Neutrophil (primary cell): ENCODE measurements around the gene ERAS.
"Not testable (repeated sequence)": the region's sequence is repeated elsewhere in the genome, so short reads cannot be mapped to it uniquely, and the experiment has no call there.

Experiments used
- H3K27ac ChIP-seq: fragments of 200-600 bp; sonication (generic); 2 replicates; pipeline ENCODE4 v1.5.1; 2016; ENCODE audit warnings: mild to moderate bottlenecking, moderate library complexity
- H3K27me3 ChIP-seq: fragments of 200-600 bp; sonication (generic); 2 replicates; pipeline ENCODE4 v1.6.0; 2016; ENCODE audit warnings: mild to moderate bottlenecking
- H3K36me3 ChIP-seq: fragments of 200-600 bp; sonication (generic); 2 replicates; pipeline ENCODE4 v1.5.1; 2017
- H3K4me1 ChIP-seq, 2 experiments: fragments of 200-600 bp in 1 of 2; sonication (generic) in 1 of 2; 1 replicate in 1 of 2; 2 replicates in 1 of 2; pipeline versions ENCODE4 v1.5.1 to v1.6.1; 2013 to 2016; ENCODE audit warnings: low read depth in 1 of 2, low read length in 1 of 2, mild to moderate bottlenecking in 1 of 2, moderate library complexity in 1 of 2; ENCODE audit not compliant: control insufficient read depth in 1 of 2, insufficient read depth in 1 of 2
- H3K4me3 ChIP-seq, 2 experiments: fragments of 200-600 bp in 1 of 2; sonication (generic) in 1 of 2; 1 replicate in 1 of 2; 2 replicates in 1 of 2; pipeline ENCODE4 v1.5.1; 2013 to 2016; ENCODE audit warnings: low read depth in 1 of 2, low read length in 1 of 2, mild to moderate bottlenecking in 1 of 2, moderate library complexity in 1 of 2
- H3K9me3 ChIP-seq: fragments of 200-600 bp; sonication (generic); 2 replicates; pipeline ENCODE4 v1.5.1; 2016
- TF ChIP-seq, protein P1 (sequence below): fragments of 200-600 bp; sonication (generic); IDR thresholded peaks from 2 replicates; pipeline ENCODE4 v1.5.1; 2016; ENCODE audit warnings: antibody characterized with exemption

Gene ERAS

DNA sequence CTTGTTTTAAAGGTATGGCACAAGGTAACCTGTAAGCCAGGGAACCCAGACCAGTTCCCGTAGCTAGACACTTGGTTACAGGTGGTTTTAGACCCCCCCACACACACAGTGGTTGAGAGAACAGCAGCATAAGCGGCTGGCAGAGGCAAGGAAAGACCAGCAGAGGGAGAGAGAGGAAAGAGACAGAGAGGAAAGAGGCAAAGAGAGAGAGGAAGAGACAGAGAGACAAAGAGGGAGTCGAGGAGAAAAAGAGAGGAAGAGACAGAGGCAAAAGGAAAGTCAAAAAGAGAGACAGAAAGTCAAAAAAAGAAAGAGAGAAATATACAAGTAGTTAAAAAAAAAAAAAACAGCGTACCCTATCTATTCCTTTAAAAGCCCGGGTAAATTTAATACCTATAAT lies 28.6 kb downstream of the ERAS start:
- Histone ChIP-seq H3K27ac (no peak overlapping the region), H3K36me3 (no peaks in the 10 kb centered on the region), H3K4me3 (no peak overlapping the region), H3K27me3 (no peaks in the 10 kb centered on the region), H3K9me3 (no peaks in the 10 kb centered on the region), H3K4me1 (no peaks in the 10 kb centered on the region)
- TF ChIP-seq, protein P1, sequence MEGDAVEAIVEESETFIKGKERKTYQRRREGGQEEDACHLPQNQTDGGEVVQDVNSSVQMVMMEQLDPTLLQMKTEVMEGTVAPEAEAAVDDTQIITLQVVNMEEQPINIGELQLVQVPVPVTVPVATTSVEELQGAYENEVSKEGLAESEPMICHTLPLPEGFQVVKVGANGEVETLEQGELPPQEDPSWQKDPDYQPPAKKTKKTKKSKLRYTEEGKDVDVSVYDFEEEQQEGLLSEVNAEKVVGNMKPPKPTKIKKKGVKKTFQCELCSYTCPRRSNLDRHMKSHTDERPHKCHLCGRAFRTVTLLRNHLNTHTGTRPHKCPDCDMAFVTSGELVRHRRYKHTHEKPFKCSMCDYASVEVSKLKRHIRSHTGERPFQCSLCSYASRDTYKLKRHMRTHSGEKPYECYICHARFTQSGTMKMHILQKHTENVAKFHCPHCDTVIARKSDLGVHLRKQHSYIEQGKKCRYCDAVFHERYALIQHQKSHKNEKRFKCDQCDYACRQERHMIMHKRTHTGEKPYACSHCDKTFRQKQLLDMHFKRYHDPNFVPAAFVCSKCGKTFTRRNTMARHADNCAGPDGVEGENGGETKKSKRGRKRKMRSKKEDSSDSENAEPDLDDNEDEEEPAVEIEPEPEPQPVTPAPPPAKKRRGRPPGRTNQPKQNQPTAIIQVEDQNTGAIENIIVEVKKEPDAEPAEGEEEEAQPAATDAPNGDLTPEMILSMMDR: no peak

DNA sequence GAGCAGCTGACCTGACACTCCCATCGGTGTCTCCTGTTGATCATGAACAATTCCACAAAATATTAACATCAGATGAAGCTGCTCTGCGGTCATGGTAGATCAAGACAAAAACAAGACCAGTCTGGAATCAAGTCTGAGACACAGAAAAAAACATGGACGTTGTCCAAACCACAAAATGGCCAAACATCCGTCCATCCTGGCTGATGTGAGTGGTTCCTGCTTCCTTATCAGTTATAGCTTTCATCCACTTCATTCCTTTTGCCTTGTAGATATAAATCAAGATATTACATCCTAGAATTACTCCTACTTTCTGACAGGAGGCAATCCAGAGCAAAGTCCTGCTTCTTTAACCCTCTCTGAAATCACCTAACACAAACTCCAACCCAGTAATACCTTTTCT lies 37.9 kb downstream of the ERAS start:
- Histone ChIP-seq H3K27ac (no peak overlapping the region), H3K9me3 (no peaks in the 10 kb centered on the region), H3K4me3 (no peak overlapping the region), H3K4me1 (peaks cover 0 to 5% of the 10 kb centered on the region in 2 experiments), H3K27me3 (no peaks in the 10 kb centered on the region), H3K36me3 (no peaks in the 10 kb centered on the region)
- TF ChIP-seq, protein P1: no peak

DNA sequence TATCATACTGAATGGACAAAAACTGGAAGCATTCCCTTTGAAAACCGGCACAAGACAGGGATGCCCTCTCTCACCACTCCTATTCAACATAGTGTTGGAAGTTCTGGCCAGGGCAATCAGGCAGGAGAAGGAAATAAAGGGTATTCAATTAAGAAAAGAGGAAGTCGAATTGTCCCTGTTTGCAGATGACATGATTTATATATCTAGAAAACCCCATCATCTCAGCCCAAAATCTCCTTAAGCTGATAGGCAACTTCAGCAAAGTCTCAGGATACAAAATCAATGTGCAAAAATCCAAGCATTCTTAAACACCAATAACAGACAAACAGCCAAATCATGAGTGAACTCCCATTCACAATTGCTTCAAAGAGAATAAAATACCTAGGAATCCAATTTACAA lies 45.7 kb downstream of the ERAS start:
- H3K36me3 ChIP-seq, H3K4me3 ChIP-seq, H3K4me1 ChIP-seq, H3K27me3 ChIP-seq, H3K27ac ChIP-seq, H3K9me3 ChIP-seq: not testable (repeated sequence)

DNA sequence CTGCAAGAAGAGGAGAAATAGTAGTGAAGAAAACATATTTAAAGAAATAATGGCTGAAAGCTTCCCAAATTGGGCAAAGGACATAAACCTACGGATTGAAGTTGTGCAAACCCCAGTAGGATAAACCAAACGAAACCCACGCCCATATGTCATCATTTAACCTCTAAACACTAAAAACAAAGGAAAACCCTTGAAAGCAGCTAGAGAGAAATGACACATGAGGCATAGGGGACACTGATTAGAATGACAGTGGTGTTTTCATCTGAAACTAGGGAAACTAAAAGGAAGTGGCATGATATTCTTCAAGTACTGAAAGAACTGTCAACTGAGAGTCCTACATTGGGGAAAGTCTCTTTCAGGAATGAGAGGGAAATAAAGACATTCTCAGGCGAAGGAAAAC lies 50.6 kb downstream of the ERAS start:
- not testable (repeated sequence) for H3K4me3 ChIP-seq, H3K4me1 ChIP-seq, H3K36me3 ChIP-seq, H3K27ac ChIP-seq, H3K9me3 ChIP-seq, H3K27me3 ChIP-seq
